ENCODE results near the gene FGF3.
A peak's percentile ranks its signal among the peaks of the same experiment; 100 is the strongest.

Gene FGF3

GRCh38 chr11:69804769-69805508 lies 14.3 kb downstream of the FGF3 start:
- no peak for DNase-seq (ENCODE audit: low read depth in 2 of 2)

GRCh38 chr11:69803604-69804218 lies 15.5 kb downstream of the FGF3 start:
- no peak for DNase-seq (ENCODE audit: low read depth in 2 of 2)

GRCh38 chr11:69803022-69803421 lies 16.2 kb downstream of the FGF3 start:
- DNase-seq (ENCODE audit: low read depth in 2 of 2): no peak

GRCh38 chr11:69802590-69802989 lies 16.6 kb downstream of the FGF3 start:
- DNase-seq (ENCODE audit: low read depth in 2 of 2): no peak

- peak in 1 of 2 donors; percentile 7 for DNase-seq (ENCODE audit: low read depth in 2 of 2)
These were observed 17.5 kb downstream of the FGF3 start for GRCh38 chr11:69801513-69802335.

GRCh38 chr11:69800278-69800677 lies 18.9 kb downstream of the FGF3 start:
- no peak for DNase-seq (ENCODE audit: low read depth in 2 of 2)

GRCh38 chr11:69799582-69799981 lies 19.6 kb downstream of the FGF3 start:
- DNase-seq (ENCODE audit: low read depth in 2 of 2): no peak

- no peak for DNase-seq (ENCODE audit: low read depth in 2 of 2)
These were observed 20.1 kb downstream of the FGF3 start for GRCh38 chr11:69799097-69799496.

GRCh38 chr11:69797737-69798528 lies 21.3 kb downstream of the FGF3 start:
- no peak for DNase-seq (ENCODE audit: low read depth in 2 of 2)

- DNase-seq (ENCODE audit: low read depth in 2 of 2): no peak
These were observed 22.1 kb downstream of the FGF3 start for GRCh38 chr11:69797156-69797555.

GRCh38 chr11:69796063-69796462 lies 23.2 kb downstream of the FGF3 start:
- no peak for DNase-seq (ENCODE audit: low read depth in 2 of 2)

- no peak for DNase-seq (ENCODE audit: low read depth in 2 of 2)
These were observed 27.7 kb downstream of the FGF3 start for GRCh38 chr11:69791276-69792180.

GRCh38 chr11:69788956-69789355 lies 30.3 kb downstream of the FGF3 start:
- DNase-seq (ENCODE audit: low read depth in 2 of 2): no peak

- DNase-seq (ENCODE audit: low read depth in 2 of 2): no peak
These were observed 31.3 kb downstream of the FGF3 start for GRCh38 chr11:69787906-69788305.

GRCh38 chr11:69787457-69787856 lies 31.8 kb downstream of the FGF3 start:
- DNase-seq (ENCODE audit: low read depth in 2 of 2): no peak

GRCh38 chr11:69781241-69781640 lies 38.0 kb downstream of the FGF3 start:
- no peak for DNase-seq (ENCODE audit: low read depth in 2 of 2)

- no peak for DNase-seq (ENCODE audit: low read depth in 2 of 2)
These were observed 40.8 kb downstream of the FGF3 start for GRCh38 chr11:69778373-69778772.

GRCh38 chr11:69775163-69775755 lies 44.0 kb downstream of the FGF3 start, which contains the start of gene FGF4:
Gene FGF4, minus strand, starts transcription at chr11:69775341. Its CDS starts 257 bp downstream, at chr11:69775084.
- DNase-seq (ENCODE audit: low read depth in 2 of 2): no peak

- no peak for DNase-seq (ENCODE audit: low read depth in 2 of 2)
These were observed 44.7 kb downstream of the FGF3 start for GRCh38 chr11:69774354-69775162.

All from stimulated activated CD4-positive, alpha-beta T cell treated with anti-CD3 and anti-CD28 coated beads, Interleukin-1b, Interleukin-23, amount 100 ng/mL, for 1 hour (primary cell).